ENCODE measurements around the gene PMS1. TPM values are rescaled to one million over a fixed set of nuclear protein-coding genes. Genes with fewer than 3 reads are reported as not detected.

Gene PMS1
- total RNA-seq, 4 donors from 2014 or later, result 12.0 to 15.0 (median 12.8) TPM

- peak overlapping the region; percentile 64 to 89 (median 84) for H3K4me3 ChIP-seq
- intact Hi-C loops (cut with DNase I), result no loop called here
- DNase-seq (ENCODE audit: extremely low spot score), result no peak
- peak overlapping the region; percentile 85 to 87 (median 86) for H3K27ac ChIP-seq (replicated peaks in 1 of 4)
- no peaks in the 10 kb centered on the region for H3K27me3 ChIP-seq
- H3K9me3 ChIP-seq, result no peaks in the 10 kb centered on the region
- peaks cover 9 to 18% (median 15%) of the 10 kb centered on the region in 4 donors for H3K4me1 ChIP-seq
- peaks cover 0 to 18% (median 8%) of the 10 kb centered on the region in 4 donors for H3K36me3 ChIP-seq
- TF ChIP-seq CTCF (IDR thresholded peaks at IDR 0.05) (no peak), EP300 (IDR thresholded peaks at IDR 0.05) (no peak), POLR2A (IDR thresholded peaks at IDR 0.05; ENCODE audit: low read depth) (no peak), POLR2AphosphoS5 (IDR thresholded peaks at IDR 0.05) (no peak)
- WGBS, result 2% methylated on average over 4 of the region's 7 CpGs
These were observed 22.1 kb upstream of the PMS1 start for GRCh38 chr2:189762229-189762550.

DNA sequence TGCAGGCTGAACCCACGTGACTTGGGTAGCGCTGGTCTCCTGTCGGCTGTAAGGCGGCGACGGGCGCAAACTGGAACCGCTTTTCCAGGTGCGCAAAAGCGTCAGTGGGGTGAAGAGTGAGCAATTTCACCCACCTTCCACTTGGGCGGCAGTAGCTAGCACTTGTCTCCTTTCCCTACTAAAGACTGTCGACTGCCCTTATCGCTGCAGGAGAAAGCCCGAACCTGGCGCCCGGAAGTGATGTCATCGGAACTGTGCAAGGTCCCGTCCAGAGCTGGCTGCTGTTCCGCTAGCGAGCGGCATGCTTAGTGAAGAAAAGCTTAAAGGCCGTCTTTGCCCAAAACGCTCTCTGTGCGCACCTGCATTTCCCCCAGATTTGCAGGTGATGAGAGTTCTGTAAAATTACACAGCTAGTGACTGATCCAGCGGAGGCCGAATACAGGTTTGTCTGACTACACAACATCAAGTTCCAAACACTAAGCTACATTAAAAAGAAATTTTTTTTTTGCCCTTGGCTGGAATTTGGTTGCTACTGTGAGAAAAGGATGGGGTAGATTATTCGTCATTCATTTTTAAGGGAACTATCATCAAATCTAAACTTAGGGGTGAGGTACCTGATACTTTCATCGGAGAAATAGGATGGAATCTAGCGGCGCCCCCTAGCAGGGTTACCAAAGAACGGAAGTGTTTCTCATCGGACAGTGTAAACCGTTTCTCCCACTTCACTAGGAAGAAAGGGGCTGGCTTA is 21.5 kb upstream of the PMS1 start, which contains the start of gene OSGEPL1:
Gene OSGEPL1, minus strand, starts transcription at position 242 of the 748 bp plus-strand sequence. CDS start 1,152 bp downstream, outside the sequence.
- intact Hi-C loops (cut with DNase I), result no loop called here
- H3K36me3 ChIP-seq, result peaks cover 0 to 17% (median 8%) of the 10 kb centered on the region in 4 donors
- peak within 1 kb of the TSS; percentile 85 to 87 (median 86) for H3K27ac ChIP-seq (replicated peaks in 1 of 4)
- no peaks in the 10 kb centered on the region for H3K9me3 ChIP-seq
- DNase-seq (ENCODE audit: extremely low spot score), result peak; percentile 97
- H3K27me3 ChIP-seq, result no peaks in the 10 kb centered on the region
- peak within 1 kb of the TSS; percentile 64 to 89 (median 84) for H3K4me3 ChIP-seq
- peak; percentile 64 to 67 for TF ChIP-seq POLR2AphosphoS5 (IDR thresholded peaks at IDR 0.05)
- TF ChIP-seq POLR2A (IDR thresholded peaks at IDR 0.05; ENCODE audit: low read depth), result no peak
- TF ChIP-seq CTCF (IDR thresholded peaks at IDR 0.05), result peak; percentile 31 to 39 (median 34)
- peaks cover 9 to 18% (median 15%) of the 10 kb centered on the region in 4 donors for H3K4me1 ChIP-seq
- 0% methylated on average over 30 of the region's 33 CpGs for WGBS

GRCh38 chr2:189763908-189764661 is 20.2 kb upstream of the PMS1 start:
- no peak overlapping the region for H3K4me3 ChIP-seq
- TF ChIP-seq POLR2AphosphoS5 (IDR thresholded peaks at IDR 0.05) (no peak), CTCF (IDR thresholded peaks at IDR 0.05) (no peak)
- no peaks in the 10 kb centered on the region for H3K27me3 ChIP-seq
- WGBS, result 81% methylated on average over 4 of the region's 4 CpGs
- DNase-seq (ENCODE audit: extremely low spot score), result no peak
- H3K36me3 ChIP-seq, result peaks cover 0 to 19% (median 9%) of the 10 kb centered on the region in 4 donors
- no peak overlapping the region for H3K27ac ChIP-seq (replicated peaks in 1 of 4)
- intact Hi-C loops (cut with DNase I), result no loop called here
- peaks cover 9 to 18% (median 15%) of the 10 kb centered on the region in 4 donors for H3K4me1 ChIP-seq
- no peaks in the 10 kb centered on the region for H3K9me3 ChIP-seq

GRCh38 chr2:189770590-189771322 is 13.5 kb upstream of the PMS1 start:
- TF ChIP-seq EP300 (IDR thresholded peaks at IDR 0.05) (no peak), POLR2AphosphoS5 (IDR thresholded peaks at IDR 0.05) (no peak), CTCF (IDR thresholded peaks at IDR 0.05) (no peak), POLR2A (IDR thresholded peaks at IDR 0.05; ENCODE audit: low read depth) (no peak)
- intact Hi-C loops (cut with DNase I), result no loop called here
- Histone ChIP-seq H3K27me3 (no peaks in the 10 kb centered on the region), H3K36me3 (peaks cover 18 to 85% (median 62%) of the 10 kb centered on the region in 4 donors), H3K9me3 (no peaks in the 10 kb centered on the region), H3K4me3 (no peak overlapping the region), H3K27ac (replicated peaks in 1 of 4) (no peak overlapping the region), H3K4me1 (no peaks in the 10 kb centered on the region)
- 68% methylated on average over 6 of the region's 6 CpGs for WGBS
- DNase-seq (ENCODE audit: extremely low spot score), result no peak
